Ishikawa (cell line): ENCODE measurements around the gene CYB5D1.

Source experiments
- CEBPB ChIP-seq: IDR thresholded peaks from 2 replicates; pipeline ENCODE4 v1.6.1; 2012
- CREB1 ChIP-seq: IDR thresholded peaks from 2 replicates; pipeline ENCODE4 v1.6.1; 2012; ENCODE audit warnings: low read depth
- EGR1 ChIP-seq: IDR thresholded peaks from 2 replicates; pipeline ENCODE4 v1.6.1; 2012
- EP300 ChIP-seq: IDR thresholded peaks from 2 replicates; pipeline ENCODE4 v1.6.1; 2012; ENCODE audit warnings: borderline replicate concordance
- FOXM1 ChIP-seq: IDR thresholded peaks from 2 replicates; pipeline ENCODE4 v1.6.1; 2012; ENCODE audit warnings: low read depth, borderline replicate concordance
- NFIC ChIP-seq: IDR thresholded peaks from 2 replicates; pipeline ENCODE4 v1.6.1; 2012
- RAD21 ChIP-seq: IDR thresholded peaks from 2 replicates; pipeline ENCODE4 v1.6.1; 2012; ENCODE audit warnings: low read depth
- REST ChIP-seq: IDR thresholded peaks from 2 replicates; pipeline ENCODE4 v1.6.1; 2012; ENCODE audit warnings: low read depth, mild to moderate bottlenecking
- TAF1 ChIP-seq: IDR thresholded peaks from 2 replicates; pipeline ENCODE4 v1.6.1; 2012; ENCODE audit warnings: low read depth, mild to moderate bottlenecking
- TCF12 ChIP-seq: IDR thresholded peaks from 2 replicates; pipeline ENCODE4 v1.6.1; 2012; ENCODE audit warnings: low read depth
- TEAD4 ChIP-seq: IDR thresholded peaks from 2 replicates; pipeline ENCODE4 v1.6.1; 2012
- USF1 ChIP-seq: IDR thresholded peaks from 2 replicates; pipeline ENCODE4 v1.6.1; 2012
- YY1 ChIP-seq: IDR thresholded peaks from 2 replicates; pipeline ENCODE4 v1.6.1; 2012; ENCODE audit warnings: low read depth
- ZBTB7A ChIP-seq: IDR thresholded peaks from 2 replicates; pipeline ENCODE4 v1.6.1; 2012; ENCODE audit warnings: low read depth
- TF ChIP-seq, protein P1 (sequence below): IDR thresholded peaks from 2 replicates; pipeline ENCODE4 v1.6.1; 2012

The CYB5D1 gene

GRCh38 chr17:7843257-7843535 lies 14.6 kb upstream of the CYB5D1 start:
- no peak for TF ChIP-seq EP300
- TF ChIP-seq ZBTB7A, result peak; percentile 73; the same call in 1 of the 2 replicates
- 0 out of 2 replicates have a peak, but pooled peaks have one; percentile 14 for TF ChIP-seq CREB1

DNA sequence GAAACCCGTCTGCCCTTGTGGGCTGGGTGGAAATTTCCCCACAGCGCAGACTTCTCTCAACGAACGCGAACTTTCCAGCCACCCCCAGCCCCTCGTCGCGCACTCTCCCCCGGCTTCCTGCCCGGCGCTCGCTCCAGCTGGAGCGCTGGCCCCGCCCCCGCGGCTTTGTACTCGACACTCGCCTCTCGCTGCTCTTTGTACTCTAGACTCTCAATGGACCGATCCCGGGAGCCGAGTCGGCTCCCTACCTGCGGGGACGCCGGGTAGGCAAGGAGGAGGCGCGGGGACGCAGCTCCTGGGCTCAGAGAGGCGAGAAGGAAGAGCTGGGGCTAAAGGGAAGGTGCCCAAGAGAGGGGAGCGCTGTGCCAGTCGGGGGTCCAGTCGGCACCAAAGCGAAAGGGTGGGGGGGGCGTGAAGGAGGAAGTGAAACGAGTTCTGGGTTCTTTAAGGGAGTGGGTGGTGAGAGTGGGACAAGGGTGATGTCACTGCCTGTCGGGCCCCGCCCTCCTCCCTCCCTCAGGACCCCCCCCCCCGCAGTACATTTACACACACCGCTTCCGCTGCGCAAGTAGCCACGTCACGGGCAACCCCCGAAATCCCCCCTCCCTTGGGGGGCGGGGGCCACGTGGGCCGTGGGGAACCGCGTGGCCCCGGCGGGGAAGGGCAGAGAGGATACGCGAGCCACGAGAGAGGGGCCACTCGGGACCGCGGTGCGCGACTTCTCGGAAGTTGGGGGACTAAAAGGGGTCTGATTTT lies 14.1 kb upstream of the CYB5D1 start:
- TF ChIP-seq USF1, result peak; percentile 72
- TF ChIP-seq NFIC, result 0 out of 2 replicates have a peak, but pooled peaks have one; percentile 11
- no peak for TF ChIP-seq CEBPB
- TF ChIP-seq YY1, result no peak
- TF ChIP-seq EP300, result no peak
- no peak; the same call in 1 of the 2 replicates for TF ChIP-seq EGR1
- 0 out of 2 replicates have a peak, but pooled peaks have one; percentile 48 for TF ChIP-seq TAF1
- TF ChIP-seq TEAD4, result no peak; the same call in 1 of the 2 replicates
- peak; percentile 85 for TF ChIP-seq CREB1
- no peak for TF ChIP-seq RAD21
- TF ChIP-seq, protein P1, sequence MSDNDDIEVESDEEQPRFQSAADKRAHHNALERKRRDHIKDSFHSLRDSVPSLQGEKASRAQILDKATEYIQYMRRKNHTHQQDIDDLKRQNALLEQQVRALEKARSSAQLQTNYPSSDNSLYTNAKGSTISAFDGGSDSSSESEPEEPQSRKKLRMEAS, result peak; percentile 85
- TF ChIP-seq ZBTB7A, result 0 out of 2 replicates have a peak, but pooled peaks have one; percentile 4

GRCh38 chr17:7844292-7845154 lies 13.3 kb upstream of the CYB5D1 start:
- TF ChIP-seq TAF1 (peak; percentile 25), FOXM1 (no peak), REST (no peak), ZBTB7A (peak; percentile 87), CREB1 (no peak), EP300 (peak; percentile 61; the same call in 1 of the 2 replicates)
- TF ChIP-seq, protein P1, result peak; percentile 33; the same call in 1 of the 2 replicates

DNA sequence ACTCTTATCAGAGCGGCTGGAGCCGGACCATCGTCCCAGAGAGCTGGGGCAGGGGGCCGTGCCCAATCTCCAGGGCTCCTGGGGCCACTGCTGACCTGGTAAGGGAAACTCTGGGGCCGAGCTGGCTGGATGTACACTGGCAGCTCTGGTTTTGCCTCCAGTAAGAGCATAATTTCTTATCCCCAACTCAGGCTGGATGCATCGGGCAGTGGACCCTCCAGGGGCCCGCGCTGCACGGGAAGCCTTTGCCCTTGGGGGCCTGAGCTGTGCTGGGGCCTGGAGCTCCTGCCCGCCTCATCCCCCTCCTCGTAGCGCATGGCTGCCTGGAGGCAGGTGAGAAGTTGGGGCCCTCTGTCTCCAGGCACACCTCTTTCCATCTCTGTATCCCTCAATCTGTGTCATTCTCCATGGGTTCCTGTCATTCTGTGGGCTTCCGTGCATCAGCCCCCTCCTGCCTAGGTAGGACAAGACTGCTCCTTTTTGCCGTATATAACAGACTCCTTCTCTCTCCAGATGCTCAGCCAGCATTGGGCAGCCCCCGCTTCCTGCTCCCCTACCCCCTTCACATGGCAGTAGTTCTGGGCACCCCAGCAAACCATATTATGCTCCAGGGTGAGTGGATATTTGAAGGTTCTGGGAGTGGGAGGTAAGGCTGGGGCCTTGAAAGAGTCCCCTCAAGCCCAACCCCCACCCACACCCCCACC lies 12.3 kb upstream of the CYB5D1 start:
- TF ChIP-seq RAD21 (no peak), EGR1 (no peak), CREB1 (no peak), EP300 (no peak), TAF1 (no peak), REST (no peak), USF1 (no peak), NFIC (no peak), TCF12 (no peak)
- TF ChIP-seq, protein P1, result no peak
